Calu3 (cell line): ENCODE measurements around the gene MAGI1. TPM values are rescaled to one million over a fixed set of nuclear protein-coding genes. Genes with fewer than 3 reads are reported as not detected.

Experiments used
- BruUV-seq: library from RNA; stranded (reverse); fragments of 400-500 nt; replicated peaks from 2 replicates; lab custom pipeline; 2021; lab: Mats Ljungman, UMichigan
- CTCF ChIA-PET: fragments of 300-600 bp; sonication (Branson Sonifier 250); formaldehyde crosslinking; loops from one replicate; lab custom pipeline; 2022; ENCODE audit warnings: antibody characterized with exemption; lab: Charles Lee
- DNase-seq: peaks from one replicate; pipeline ENCODE4 v3.0.0; 2022
- H3K27ac Mint-ChIP-seq: one replicate; pipeline ENCODE4 v1.8.0; 2022; ENCODE audit warnings: mixed read lengths; ENCODE audit not compliant: unreplicated experiment
- H3K27me3 Mint-ChIP-seq: one replicate; pipeline ENCODE4 v1.8.0; 2022; ENCODE audit warnings: mixed read lengths; ENCODE audit not compliant: unreplicated experiment
- H3K36me3 Mint-ChIP-seq: one replicate; pipeline ENCODE4 v1.8.0; 2022; ENCODE audit warnings: mild to moderate bottlenecking, moderate library complexity, mixed read lengths; ENCODE audit not compliant: insufficient read depth, unreplicated experiment
- H3K4me1 Mint-ChIP-seq: one replicate; pipeline ENCODE4 v1.8.0; 2022; ENCODE audit warnings: mild to moderate bottlenecking, low read depth, mixed read lengths; ENCODE audit not compliant: unreplicated experiment
- H3K4me3 Mint-ChIP-seq: one replicate; pipeline ENCODE4 v1.8.0; 2022; ENCODE audit warnings: mild to moderate bottlenecking, low read depth, moderate library complexity, mixed read lengths; ENCODE audit not compliant: unreplicated experiment
- H3K9me3 Mint-ChIP-seq: one replicate; pipeline ENCODE4 v1.8.0; 2022; ENCODE audit warnings: low read depth, mixed read lengths; ENCODE audit not compliant: unreplicated experiment
- intact Hi-C: fragments of 100-400 bp; cut with micrococcal nuclease; formaldehyde crosslinking; loops from one replicate; pipeline ENCODE4 v1.10.0; 2022; ENCODE audit not compliant: unreplicated experiment
- total RNA-seq: library from RNA; stranded (reverse); gene quantifications from 2 replicates; pipeline ENCODE4 v1.2.3, GENCODE V29; 2022
- TF ChIP-seq, protein P1 (sequence below): fragments of 200-600 bp; IDR thresholded peaks from one replicate; pipeline ENCODE4 v1.8.0; 2022; ENCODE audit warnings: antibody characterized with exemption; ENCODE audit not compliant: unreplicated experiment

The MAGI1 gene
- total RNA-seq, 1 experiment from 2014 or later, result 76.4 TPM

DNA sequence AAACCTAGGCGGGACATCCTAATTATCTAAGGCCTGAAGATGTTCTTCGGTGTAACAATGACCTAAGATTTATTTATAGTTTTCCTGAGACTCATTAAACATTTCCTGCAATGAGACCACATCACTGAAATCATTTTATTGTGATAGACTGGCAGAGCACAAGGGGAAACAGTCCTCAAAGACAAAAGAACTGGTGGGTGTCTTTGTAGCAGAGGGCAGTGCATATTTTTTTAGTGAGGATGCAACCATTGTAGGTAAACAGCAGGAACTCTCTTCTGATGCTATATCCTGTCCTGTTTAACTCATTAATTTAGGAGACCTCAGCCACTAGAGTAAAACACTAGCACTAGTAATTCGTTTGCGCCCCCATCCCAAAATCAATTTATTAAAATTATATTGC lies 100.0 kb downstream of the MAGI1 start:
- Mint-ChIP-seq H3K27ac (no peak overlapping the region), H3K36me3 (no peaks in the 10 kb centered on the region), H3K4me1 (peaks cover 41% of the 10 kb centered on the region), H3K4me3 (no peak overlapping the region), H3K9me3 (peaks cover 4% of the 10 kb centered on the region), H3K27me3 (no peaks in the 10 kb centered on the region)
- CTCF ChIA-PET, result no interaction called here
- intact Hi-C loops, result no loop called here
- TF ChIP-seq, protein P1, sequence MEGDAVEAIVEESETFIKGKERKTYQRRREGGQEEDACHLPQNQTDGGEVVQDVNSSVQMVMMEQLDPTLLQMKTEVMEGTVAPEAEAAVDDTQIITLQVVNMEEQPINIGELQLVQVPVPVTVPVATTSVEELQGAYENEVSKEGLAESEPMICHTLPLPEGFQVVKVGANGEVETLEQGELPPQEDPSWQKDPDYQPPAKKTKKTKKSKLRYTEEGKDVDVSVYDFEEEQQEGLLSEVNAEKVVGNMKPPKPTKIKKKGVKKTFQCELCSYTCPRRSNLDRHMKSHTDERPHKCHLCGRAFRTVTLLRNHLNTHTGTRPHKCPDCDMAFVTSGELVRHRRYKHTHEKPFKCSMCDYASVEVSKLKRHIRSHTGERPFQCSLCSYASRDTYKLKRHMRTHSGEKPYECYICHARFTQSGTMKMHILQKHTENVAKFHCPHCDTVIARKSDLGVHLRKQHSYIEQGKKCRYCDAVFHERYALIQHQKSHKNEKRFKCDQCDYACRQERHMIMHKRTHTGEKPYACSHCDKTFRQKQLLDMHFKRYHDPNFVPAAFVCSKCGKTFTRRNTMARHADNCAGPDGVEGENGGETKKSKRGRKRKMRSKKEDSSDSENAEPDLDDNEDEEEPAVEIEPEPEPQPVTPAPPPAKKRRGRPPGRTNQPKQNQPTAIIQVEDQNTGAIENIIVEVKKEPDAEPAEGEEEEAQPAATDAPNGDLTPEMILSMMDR, result no peak
- no peak for DNase-seq
- no TSS peak for BruUV-seq

DNA sequence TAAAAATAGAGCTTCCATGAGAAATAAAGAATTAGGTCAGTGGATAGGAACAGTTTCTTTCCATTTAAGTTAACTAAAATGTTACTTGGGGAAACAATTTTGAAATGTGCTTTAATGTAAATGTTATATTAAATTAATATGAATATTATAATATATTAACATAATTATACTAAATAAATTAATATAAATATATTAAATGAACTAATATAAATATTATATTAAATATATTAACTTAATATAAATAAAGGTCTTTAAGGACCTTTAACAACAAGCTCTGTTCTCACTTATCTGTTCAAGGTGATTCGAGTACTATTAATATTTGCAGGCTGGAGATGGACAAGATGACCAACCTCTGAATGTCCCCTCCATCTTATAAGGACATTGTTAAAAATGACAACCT lies 100.6 kb downstream of the MAGI1 start:
- DNase-seq, result no peak
- peaks cover 41% of the 10 kb centered on the region for H3K4me1 Mint-ChIP-seq
- H3K27me3 Mint-ChIP-seq, result no peaks in the 10 kb centered on the region
- CTCF ChIA-PET, result no interaction called here
- H3K27ac Mint-ChIP-seq, result no peak overlapping the region
- H3K4me3 Mint-ChIP-seq, result no peak overlapping the region
- H3K36me3 Mint-ChIP-seq, result no peaks in the 10 kb centered on the region
- no TSS peak for BruUV-seq
- intact Hi-C loops, result no loop called here
- TF ChIP-seq, protein P1, result no peak
- peaks cover 4% of the 10 kb centered on the region for H3K9me3 Mint-ChIP-seq

DNA sequence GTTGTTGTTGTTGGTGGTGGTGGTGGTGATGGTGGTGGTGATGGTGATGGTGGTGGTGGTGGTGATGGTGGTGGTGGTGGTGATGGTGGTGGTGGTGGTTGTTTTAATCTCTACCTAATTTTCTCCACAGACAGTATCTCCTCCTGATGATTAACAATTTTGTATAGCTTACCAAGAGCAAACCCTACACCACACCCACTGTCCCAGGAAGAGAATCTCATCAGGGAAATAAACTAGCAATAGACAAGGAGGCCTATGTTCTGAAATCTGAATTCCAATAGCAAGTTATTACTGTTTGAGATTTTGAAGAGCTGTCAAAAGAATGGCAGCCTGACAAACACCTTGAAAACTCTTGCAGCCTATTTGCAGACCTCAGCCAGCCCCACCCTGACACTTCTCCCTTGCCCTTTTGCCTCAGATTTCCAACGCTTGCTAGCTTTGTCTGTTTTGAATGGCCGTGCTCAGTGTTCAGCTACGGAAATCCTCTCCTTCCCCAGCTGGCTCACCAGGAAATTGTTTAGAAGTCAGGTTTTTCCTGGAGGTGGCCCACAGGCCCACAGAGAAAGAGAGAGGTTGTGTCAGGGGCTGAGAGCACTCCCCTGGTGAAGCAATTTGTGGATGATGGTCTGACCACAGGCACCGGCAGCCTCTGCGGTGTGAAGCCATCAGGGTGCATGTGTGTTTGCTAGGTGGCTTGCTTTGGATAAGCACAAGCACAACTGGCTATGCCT lies 101.6 kb downstream of the MAGI1 start:
- Mint-ChIP-seq H3K9me3 (peaks cover 4% of the 10 kb centered on the region), H3K27ac (peak overlapping the region; percentile 91), H3K36me3 (peaks cover 3% of the 10 kb centered on the region), H3K27me3 (no peaks in the 10 kb centered on the region), H3K4me1 (peaks cover 41% of the 10 kb centered on the region), H3K4me3 (no peak overlapping the region)
- DNase-seq, result no peak
- BruUV-seq, result no TSS peak
- TF ChIP-seq, protein P1, result no peak
- CTCF ChIA-PET, result interaction anchor here (0.7 to 1.1 kb wide), 2 partner anchors 9 to 99 kb away, joined by 3 read pairs; no protein-coding TSS in a partner anchor
- intact Hi-C loops, result no loop called here

DNA sequence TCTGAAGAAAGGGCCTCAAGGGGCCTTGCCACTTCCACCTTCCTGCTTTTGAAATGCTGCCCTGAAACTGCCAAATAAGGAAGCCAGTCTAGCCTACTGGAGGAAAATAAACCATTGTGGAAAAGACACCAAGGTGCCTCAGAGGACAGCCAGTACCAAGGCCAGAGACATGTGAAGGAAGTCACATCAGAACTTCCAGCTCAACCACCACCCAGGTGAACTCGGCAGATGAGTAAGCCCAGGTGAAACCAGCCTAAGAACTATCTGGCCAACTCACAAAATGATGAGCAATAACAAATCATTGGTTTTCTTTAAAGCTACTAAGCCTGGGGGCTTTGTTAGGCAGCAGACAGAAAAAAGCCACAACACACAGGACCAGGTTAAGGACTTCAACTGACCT lies 103.0 kb downstream of the MAGI1 start:
- intact Hi-C loops, result no loop called here
- BruUV-seq, result no TSS peak
- Mint-ChIP-seq H3K4me3 (no peak overlapping the region), H3K27me3 (no peaks in the 10 kb centered on the region), H3K4me1 (peaks cover 41% of the 10 kb centered on the region), H3K27ac (no peak overlapping the region), H3K9me3 (peaks cover 4% of the 10 kb centered on the region), H3K36me3 (peaks cover 7% of the 10 kb centered on the region)
- CTCF ChIA-PET, result interaction anchor here (0.6 to 0.9 kb wide), 2 partner anchors 21 to 160 kb away, joined by 3 read pairs; no protein-coding TSS in a partner anchor
- TF ChIP-seq, protein P1, result no peak
- DNase-seq, result no peak
